ENCODE measurements around the gene BFSP2. TPM values are rescaled to one million over a fixed set of nuclear protein-coding genes. Genes with fewer than 3 reads are reported as not detected.
A peak's percentile ranks its signal among the peaks of the same experiment; 100 is the strongest.

The BFSP2 gene
- total RNA-seq, 1 experiment from 2014 or later = not detected

DNA sequence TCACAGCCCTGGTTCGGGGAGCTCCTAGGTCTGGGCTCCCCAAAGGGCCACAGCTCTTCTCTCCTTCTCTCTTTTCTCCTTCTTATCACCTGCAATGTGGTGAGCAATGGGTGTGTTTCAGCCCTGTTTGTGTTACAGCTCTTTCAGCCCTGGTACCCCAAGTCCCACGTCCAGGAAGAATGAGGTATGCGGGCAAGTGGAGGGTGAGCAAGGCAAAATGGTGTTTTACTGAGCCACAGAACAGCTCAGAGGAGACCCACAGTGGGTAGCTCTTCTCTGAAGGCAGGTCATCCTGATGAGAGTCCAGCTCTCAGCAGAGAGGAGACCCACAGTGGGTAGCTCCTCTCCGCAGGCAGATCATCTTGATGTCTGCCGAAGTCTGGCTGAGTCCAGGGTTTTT is 86.8 kb downstream of the BFSP2 start:
- CTCF ChIA-PET = interaction anchor here (0.7 to 7.2 kb wide), 8 partner anchors 12 to 331 kb away, joined by 3 to 86 read pairs (median 3); partner anchors contain the start of gene CDV3
- H3K27me3 Mint-ChIP-seq (ENCODE audit: insufficient read depth, unreplicated experiment) = no peaks in the 10 kb centered on the region
- intact Hi-C loops (cut with micrococcal nuclease) = loop anchor here (5.0 kb wide), 1 partner anchor 176 kb away; the partner anchor contains the start of gene TOPBP1
- POLR2A ChIA-PET = no interaction called here
- no TSS peak for BruUV-seq (replicated peaks)
- peaks cover 19% of the 10 kb centered on the region for H3K4me1 Mint-ChIP-seq (ENCODE audit: insufficient read depth, unreplicated experiment)
- H3K4me3 Mint-ChIP-seq (ENCODE audit: unreplicated experiment) = no peak overlapping the region
- H3K9me3 Mint-ChIP-seq (ENCODE audit: unreplicated experiment) = peaks cover 19% of the 10 kb centered on the region
- DNase-seq (ENCODE audit: unreplicated experiment) = no peak
- no peaks in the 10 kb centered on the region for H3K36me3 Mint-ChIP-seq (ENCODE audit: insufficient read depth, unreplicated experiment)
- no peak overlapping the region for H3K27ac Mint-ChIP-seq (ENCODE audit: low read depth, unreplicated experiment)
- TF ChIP-seq, protein P1, sequence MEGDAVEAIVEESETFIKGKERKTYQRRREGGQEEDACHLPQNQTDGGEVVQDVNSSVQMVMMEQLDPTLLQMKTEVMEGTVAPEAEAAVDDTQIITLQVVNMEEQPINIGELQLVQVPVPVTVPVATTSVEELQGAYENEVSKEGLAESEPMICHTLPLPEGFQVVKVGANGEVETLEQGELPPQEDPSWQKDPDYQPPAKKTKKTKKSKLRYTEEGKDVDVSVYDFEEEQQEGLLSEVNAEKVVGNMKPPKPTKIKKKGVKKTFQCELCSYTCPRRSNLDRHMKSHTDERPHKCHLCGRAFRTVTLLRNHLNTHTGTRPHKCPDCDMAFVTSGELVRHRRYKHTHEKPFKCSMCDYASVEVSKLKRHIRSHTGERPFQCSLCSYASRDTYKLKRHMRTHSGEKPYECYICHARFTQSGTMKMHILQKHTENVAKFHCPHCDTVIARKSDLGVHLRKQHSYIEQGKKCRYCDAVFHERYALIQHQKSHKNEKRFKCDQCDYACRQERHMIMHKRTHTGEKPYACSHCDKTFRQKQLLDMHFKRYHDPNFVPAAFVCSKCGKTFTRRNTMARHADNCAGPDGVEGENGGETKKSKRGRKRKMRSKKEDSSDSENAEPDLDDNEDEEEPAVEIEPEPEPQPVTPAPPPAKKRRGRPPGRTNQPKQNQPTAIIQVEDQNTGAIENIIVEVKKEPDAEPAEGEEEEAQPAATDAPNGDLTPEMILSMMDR (IDR thresholded peaks at IDR 0.05; ENCODE audit: unreplicated experiment) = no peak

DNA sequence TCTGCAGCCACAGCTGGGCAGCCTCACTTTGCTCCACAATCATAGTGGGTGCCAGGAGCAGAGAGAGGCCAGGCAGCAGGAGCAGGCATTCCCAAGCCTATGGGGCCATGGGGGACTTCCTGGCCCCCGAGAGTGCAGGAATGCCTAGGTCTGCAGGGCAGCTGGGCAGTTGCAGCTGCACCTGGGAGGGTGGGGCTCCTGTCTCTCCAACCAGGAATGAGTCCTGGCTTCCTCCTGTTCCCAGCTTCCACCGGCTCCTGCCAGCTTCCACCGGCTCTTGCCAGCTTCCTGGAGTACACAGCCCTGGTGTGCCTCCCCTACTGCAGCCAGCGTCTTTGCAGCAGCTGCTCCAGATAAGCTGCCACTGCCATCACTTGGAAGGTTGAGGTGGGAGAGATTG is 87.3 kb downstream of the BFSP2 start:
- H3K36me3 Mint-ChIP-seq (ENCODE audit: insufficient read depth, unreplicated experiment) = no peaks in the 10 kb centered on the region
- ChIA-PET POLR2A (no interaction called here), CTCF (interaction anchor here (0.6 to 7.2 kb wide), 12 partner anchors 7 to 1721 kb away, joined by 3 to 86 read pairs (median 3); partner anchors contain the start of gene CDV3)
- no peak for DNase-seq (ENCODE audit: unreplicated experiment)
- TF ChIP-seq, protein P1 (IDR thresholded peaks at IDR 0.05; ENCODE audit: unreplicated experiment) = no peak
- peaks cover 19% of the 10 kb centered on the region for H3K4me1 Mint-ChIP-seq (ENCODE audit: insufficient read depth, unreplicated experiment)
- no peak overlapping the region for H3K27ac Mint-ChIP-seq (ENCODE audit: low read depth, unreplicated experiment)
- no peak overlapping the region for H3K4me3 Mint-ChIP-seq (ENCODE audit: unreplicated experiment)
- no TSS peak for BruUV-seq (replicated peaks)
- intact Hi-C loops (cut with micrococcal nuclease) = loop anchor here (5.0 kb wide), 1 partner anchor 175 kb away; the partner anchor contains the start of gene TOPBP1
- no peaks in the 10 kb centered on the region for H3K27me3 Mint-ChIP-seq (ENCODE audit: insufficient read depth, unreplicated experiment)
- peaks cover 19% of the 10 kb centered on the region for H3K9me3 Mint-ChIP-seq (ENCODE audit: unreplicated experiment)

DNA sequence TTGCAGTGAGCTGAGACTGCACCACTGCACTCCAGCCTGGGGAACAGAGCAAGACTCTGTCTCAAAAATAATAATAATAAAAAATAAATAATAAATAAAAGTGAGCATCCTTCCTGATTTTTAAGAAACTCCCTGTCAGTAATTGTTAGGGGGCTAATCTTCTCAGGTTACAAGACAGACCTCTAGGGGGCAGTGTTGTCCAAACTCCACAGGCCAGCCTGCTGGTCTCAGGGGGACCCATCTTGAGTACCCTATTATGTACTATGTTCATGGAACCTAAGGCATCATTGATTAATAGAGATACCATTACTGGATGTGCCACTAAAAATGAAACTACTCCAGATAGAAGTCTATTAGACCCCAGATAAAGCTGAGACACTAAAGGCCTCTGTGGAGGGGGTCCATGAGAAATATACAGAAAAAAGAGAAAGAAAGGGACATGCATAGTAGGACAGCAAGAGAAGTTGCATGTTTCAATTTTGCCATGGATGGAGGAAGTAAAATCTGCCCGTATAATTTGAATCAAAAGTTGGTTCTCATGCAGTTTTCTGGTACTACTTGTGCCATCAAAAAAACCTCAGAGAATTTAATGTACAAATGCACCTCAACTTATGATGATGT is 88.2 kb downstream of the BFSP2 start:
- no peaks in the 10 kb centered on the region for H3K36me3 Mint-ChIP-seq (ENCODE audit: insufficient read depth, unreplicated experiment)
- H3K4me1 Mint-ChIP-seq (ENCODE audit: insufficient read depth, unreplicated experiment) = peaks cover 19% of the 10 kb centered on the region
- intact Hi-C loops (cut with micrococcal nuclease) = loop anchor here (1.0 to 5.0 kb wide), 3 partner anchors 81 to 174 kb away; partner anchors contain the start of gene TOPBP1
- no peak overlapping the region for H3K27ac Mint-ChIP-seq (ENCODE audit: low read depth, unreplicated experiment)
- TF ChIP-seq, protein P1 (IDR thresholded peaks at IDR 0.05; ENCODE audit: unreplicated experiment) = peak; percentile 66
- peak; percentile 58 for DNase-seq (ENCODE audit: unreplicated experiment)
- BruUV-seq (replicated peaks) = no TSS peak
- H3K9me3 Mint-ChIP-seq (ENCODE audit: unreplicated experiment) = peaks cover 18% of the 10 kb centered on the region
- no peak overlapping the region for H3K4me3 Mint-ChIP-seq (ENCODE audit: unreplicated experiment)
- POLR2A ChIA-PET = interaction anchor here (1.6 to 2.2 kb wide), 3 partner anchors 20 to 90 kb away, joined by 9 to 25 read pairs (median 13); partner anchors contain the start of gene CDV3
- H3K27me3 Mint-ChIP-seq (ENCODE audit: insufficient read depth, unreplicated experiment) = no peaks in the 10 kb centered on the region
- CTCF ChIA-PET = interaction anchor here (0.6 to 7.2 kb wide), 19 partner anchors 8 to 1721 kb away, joined by 3 to 86 read pairs (median 3); partner anchors contain the start of gene CDV3

DNA sequence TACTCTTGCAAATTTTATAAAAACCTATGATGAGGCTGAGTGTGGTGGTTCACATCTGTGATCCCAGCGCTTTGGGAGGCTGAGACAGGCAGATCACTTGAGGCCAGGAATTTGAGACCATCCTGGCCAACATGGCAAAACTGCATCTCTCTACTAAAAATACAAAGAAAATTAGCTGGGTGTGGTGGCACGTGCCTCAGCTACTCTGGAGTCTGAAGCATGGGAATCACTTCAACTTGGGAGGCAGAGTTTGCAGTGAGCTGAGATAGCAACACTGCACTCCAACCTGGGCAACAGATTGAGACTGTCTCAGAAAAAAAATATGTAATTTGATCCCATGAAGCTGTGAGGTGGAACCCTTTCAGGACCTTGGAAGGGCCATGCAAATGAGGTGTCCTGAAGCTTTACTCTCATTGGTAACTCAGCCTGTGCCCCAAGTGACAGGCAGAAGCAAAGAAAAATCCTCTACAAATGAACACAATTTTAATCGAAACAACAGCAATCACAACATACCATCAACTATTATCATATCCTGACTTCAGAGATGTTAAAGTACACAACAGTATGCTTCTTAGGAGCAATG is 89.0 kb downstream of the BFSP2 start:
- Mint-ChIP-seq H3K4me3 (ENCODE audit: unreplicated experiment) (peak overlapping the region; percentile 40), H3K27ac (ENCODE audit: low read depth, unreplicated experiment) (peak overlapping the region; percentile 47), H3K27me3 (ENCODE audit: insufficient read depth, unreplicated experiment) (no peaks in the 10 kb centered on the region), H3K36me3 (ENCODE audit: insufficient read depth, unreplicated experiment) (no peaks in the 10 kb centered on the region), H3K9me3 (ENCODE audit: unreplicated experiment) (peaks cover 11% of the 10 kb centered on the region), H3K4me1 (ENCODE audit: insufficient read depth, unreplicated experiment) (peaks cover 19% of the 10 kb centered on the region)
- no TSS peak for BruUV-seq (replicated peaks)
- TF ChIP-seq, protein P1 (IDR thresholded peaks at IDR 0.05; ENCODE audit: unreplicated experiment) = no peak
- peak; percentile 85 for DNase-seq (ENCODE audit: unreplicated experiment)
- POLR2A ChIA-PET = interaction anchor here (0.8 to 2.2 kb wide), 8 partner anchors 9 to 98 kb away, joined by 3 to 25 read pairs (median 8); partner anchors contain the start of gene CDV3
- CTCF ChIA-PET = interaction anchor here (0.6 to 7.2 kb wide), 18 partner anchors 9 to 763 kb away, joined by 3 to 86 read pairs (median 4); partner anchors contain the start of gene CDV3
- intact Hi-C loops (cut with micrococcal nuclease) = loop anchor here (1.0 to 5.0 kb wide), 3 partner anchors 80 to 173 kb away; partner anchors contain the start of gene TOPBP1

Measured in MCF 10A (cell line).